Activated T-helper 17 cell treated with anti-CD3 and anti-CD28 coated beads, Interleukin-2, amount 50 U/mL, for 72 hours (primary cell): ENCODE results near the gene CCDC71L. TPM values are rescaled to one million over a fixed set of nuclear protein-coding genes. Genes with fewer than 3 reads are reported as not detected.
"Not testable (repeated sequence)": the region's sequence is repeated elsewhere in the genome, so short reads cannot be mapped to it uniquely, and the experiment has no call there.

Source experiments
- ATAC-seq: fragments of 150-1000 bp; cut with Tn5 transposase; replicated peaks from 2 replicates; pipeline ENCODE4 v1.10.0; 2021; ENCODE audit warnings: mild to moderate bottlenecking, moderate library complexity
- H3K27ac Mint-ChIP-seq: one replicate; pipeline ENCODE4 v1.8.0; 2022; ENCODE audit warnings: mixed read lengths
- H3K27me3 Mint-ChIP-seq: one replicate; pipeline ENCODE4 v1.8.0; 2022; ENCODE audit warnings: mixed read lengths
- H3K36me3 Mint-ChIP-seq: one replicate; pipeline ENCODE4 v1.8.0; 2022; ENCODE audit warnings: low read depth, mild to moderate bottlenecking, mixed read lengths
- H3K4me1 Mint-ChIP-seq: one replicate; pipeline ENCODE4 v1.8.0; 2022; ENCODE audit warnings: mixed read lengths
- H3K4me3 Mint-ChIP-seq: one replicate; pipeline ENCODE4 v1.8.0; 2022; ENCODE audit warnings: mild to moderate bottlenecking, mixed read lengths
- H3K9me3 Mint-ChIP-seq: one replicate; pipeline ENCODE4 v1.8.0; 2022; ENCODE audit warnings: mixed read lengths
- total RNA-seq, 2 donors: library from RNA; stranded (reverse); gene quantifications; one replicate each; pipeline ENCODE4 v1.2.3, GENCODE V29; 2022

The CCDC71L gene
- total RNA-seq: 10 to 100 TPM; 19.4 to 28.5 TPM

- peaks cover 8% of the 10 kb centered on the region for H3K36me3 Mint-ChIP-seq
- H3K9me3 Mint-ChIP-seq: no peaks in the 10 kb centered on the region
- peak; percentile 84 for ATAC-seq
- peaks cover 10% of the 10 kb centered on the region for H3K4me1 Mint-ChIP-seq
- H3K4me3 Mint-ChIP-seq: peak within 1 kb of the TSS; percentile 81
- H3K27ac Mint-ChIP-seq: peak within 1 kb of the TSS; percentile 93
- H3K27me3 Mint-ChIP-seq: no peaks in the 10 kb centered on the region
Observed at GRCh38 chr7:106660862-106661720, at the start of gene CCDC71L. Gene CCDC71L (minus strand): TSS chr7:106661158. CDS start chr7:106660896, 262 bp downstream.

DNA sequence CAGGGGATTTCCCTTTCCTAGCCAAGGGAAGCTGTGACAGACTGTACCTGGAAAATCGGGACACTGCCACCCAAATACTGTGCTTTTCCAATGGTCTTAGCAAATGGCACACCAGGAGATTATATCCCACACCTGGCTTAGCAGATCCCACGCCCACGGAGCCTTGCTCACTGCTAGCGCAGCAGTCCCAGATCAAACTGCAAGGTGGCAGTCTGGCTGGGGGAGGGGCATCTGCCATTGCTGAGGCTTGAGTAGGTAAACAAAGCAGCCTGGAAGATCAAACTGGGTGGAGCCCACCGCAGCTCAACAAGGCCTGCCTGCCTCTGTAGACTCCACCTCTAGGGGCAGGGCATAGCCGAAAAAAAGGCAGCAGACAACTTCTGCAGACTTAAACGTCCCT, 48.6 kb upstream of the CCDC71L start:
- H3K4me1 Mint-ChIP-seq, ATAC-seq, H3K9me3 Mint-ChIP-seq, H3K27ac Mint-ChIP-seq, H3K4me3 Mint-ChIP-seq, H3K27me3 Mint-ChIP-seq, H3K36me3 Mint-ChIP-seq: not testable (repeated sequence)

DNA sequence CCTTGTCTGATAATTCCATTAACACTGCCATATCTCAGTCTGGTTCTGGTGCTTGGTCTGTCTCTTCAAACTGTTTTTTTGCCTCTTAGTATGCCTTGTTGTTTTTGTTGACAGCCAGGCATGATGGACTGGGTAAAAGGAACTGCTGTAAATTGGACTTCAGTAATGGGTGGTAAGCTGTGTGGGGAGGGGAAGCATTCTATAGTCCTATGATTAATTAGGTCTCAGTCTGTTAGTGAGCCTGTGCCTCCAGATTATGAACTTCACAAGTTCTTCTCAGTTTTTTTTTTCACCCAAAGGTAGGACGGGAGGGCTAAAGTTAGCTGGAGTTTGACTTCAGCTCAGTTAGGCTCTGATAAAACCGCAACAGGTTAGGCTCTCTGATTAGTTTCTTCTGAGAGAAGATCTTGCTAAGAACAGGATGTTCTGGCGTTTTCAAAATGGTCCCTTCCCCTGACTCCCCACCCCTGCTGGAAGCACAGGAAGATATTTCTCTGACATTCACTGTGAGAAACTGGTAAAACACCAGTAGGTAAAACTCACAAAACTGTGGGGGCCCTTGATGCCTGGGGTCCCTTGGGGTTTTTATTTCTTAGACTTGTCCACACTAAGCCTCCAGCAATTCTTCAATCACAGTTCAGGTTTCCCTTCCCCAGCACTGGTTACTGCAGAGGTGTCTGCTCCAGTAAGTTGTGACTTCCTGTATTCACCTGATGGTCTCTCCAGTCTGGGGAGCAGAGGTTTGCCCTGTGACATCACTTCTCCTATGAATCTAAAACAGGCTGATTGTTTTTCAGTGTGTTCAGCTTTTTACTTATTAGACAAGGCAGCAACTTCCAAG, 43.3 kb upstream of the CCDC71L start:
- peak; percentile 81 for ATAC-seq

GRCh38 chr7:106693677-106694353, 32.9 kb upstream of the CCDC71L start:
- Mint-ChIP-seq H3K36me3 (no peaks in the 10 kb centered on the region), H3K27me3 (no peaks in the 10 kb centered on the region), H3K27ac (no peak overlapping the region), H3K4me3 (no peak overlapping the region), H3K9me3 (peaks cover 4% of the 10 kb centered on the region), H3K4me1 (no peaks in the 10 kb centered on the region)
- ATAC-seq: peak; percentile 28

More for the DNA sequence above, 43.3 kb upstream of the CCDC71L start:
- H3K4me1 Mint-ChIP-seq: peaks cover 11% of the 10 kb centered on the region
- no peaks in the 10 kb centered on the region for H3K9me3 Mint-ChIP-seq
- no peaks in the 10 kb centered on the region for H3K36me3 Mint-ChIP-seq
- peak overlapping the region; percentile 89 for H3K27ac Mint-ChIP-seq
- H3K27me3 Mint-ChIP-seq: no peaks in the 10 kb centered on the region
- H3K4me3 Mint-ChIP-seq: peak overlapping the region; percentile 50

DNA sequence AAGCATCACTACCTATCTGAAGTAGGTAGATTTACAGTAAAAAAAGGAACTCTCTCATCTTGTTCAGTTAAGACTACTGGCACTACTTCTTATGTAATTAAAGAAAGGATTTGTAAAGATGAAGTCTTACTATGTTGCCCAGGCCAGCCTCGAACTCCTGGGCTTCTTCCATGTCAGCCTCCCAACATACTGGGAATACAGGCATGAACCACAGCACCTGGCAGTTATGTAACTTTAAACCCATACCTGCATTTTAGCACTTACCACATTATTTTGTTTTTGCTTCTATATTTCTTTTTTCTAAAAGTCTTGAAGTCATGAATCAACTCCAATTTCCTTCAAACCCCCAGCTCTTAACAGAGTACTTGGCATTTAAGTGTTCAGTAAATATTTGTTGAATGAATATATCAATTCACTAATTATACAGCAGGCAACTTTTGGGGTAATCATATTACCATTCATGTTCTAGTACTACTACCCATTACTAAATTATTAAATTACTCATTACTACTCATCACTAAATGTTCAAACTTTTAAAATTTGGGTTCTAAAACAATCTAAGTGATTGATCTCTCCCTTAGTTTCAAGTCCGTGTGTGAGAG, 31.6 kb upstream of the CCDC71L start:
- Mint-ChIP-seq H3K27ac (no peak overlapping the region), H3K4me3 (no peak overlapping the region), H3K9me3 (peaks cover 4% of the 10 kb centered on the region), H3K27me3 (no peaks in the 10 kb centered on the region), H3K36me3 (no peaks in the 10 kb centered on the region), H3K4me1 (no peaks in the 10 kb centered on the region)
- no peak for ATAC-seq

DNA sequence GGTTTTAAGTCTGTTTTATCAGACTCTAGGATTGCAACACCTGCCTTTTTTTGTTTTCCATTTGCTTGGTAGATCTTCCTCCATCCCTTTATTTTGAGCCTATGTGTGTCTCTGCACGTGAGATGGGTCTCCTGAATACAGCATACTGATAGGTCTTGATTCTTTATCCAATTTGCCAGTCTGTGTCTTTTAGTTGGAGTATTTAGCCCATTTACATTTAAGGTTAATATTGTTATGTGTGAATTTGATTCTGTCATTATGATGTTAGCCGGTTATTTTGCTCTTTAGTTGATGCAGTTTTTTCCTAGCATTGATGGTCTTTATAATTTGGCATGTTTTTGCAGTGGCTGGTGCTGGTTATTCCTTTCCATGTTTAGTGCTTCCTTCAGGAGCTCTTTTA, 27.2 kb upstream of the CCDC71L start:
- not testable (repeated sequence) for H3K9me3 Mint-ChIP-seq, ATAC-seq, H3K27me3 Mint-ChIP-seq, H3K4me1 Mint-ChIP-seq, H3K27ac Mint-ChIP-seq, H3K36me3 Mint-ChIP-seq, H3K4me3 Mint-ChIP-seq

DNA sequence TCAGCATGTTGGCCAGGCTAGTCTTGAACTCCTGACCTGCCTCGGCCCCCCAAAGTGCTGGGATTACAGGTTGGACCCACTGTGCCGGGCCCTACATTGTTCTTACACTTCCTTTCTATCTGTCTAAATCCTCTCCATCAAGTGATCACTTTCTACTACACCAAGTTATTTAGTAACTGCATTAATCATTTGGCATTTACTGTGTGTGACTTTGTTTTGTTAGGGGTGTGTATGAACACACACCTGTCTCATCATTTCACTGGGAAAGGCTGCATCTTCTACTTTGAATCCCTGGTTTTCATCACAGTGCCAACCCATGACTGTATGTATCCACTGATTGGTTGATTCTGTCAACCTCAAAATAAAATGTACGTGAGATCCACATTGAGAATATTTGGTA, 23.0 kb upstream of the CCDC71L start:
- no peak for ATAC-seq
- Mint-ChIP-seq H3K27me3 (no peaks in the 10 kb centered on the region), H3K4me3 (no peak overlapping the region), H3K36me3 (no peaks in the 10 kb centered on the region), H3K9me3 (peaks cover 2% of the 10 kb centered on the region), H3K4me1 (peaks cover 7% of the 10 kb centered on the region), H3K27ac (no peak overlapping the region)

GRCh38 chr7:106681815-106682495, 21.0 kb upstream of the CCDC71L start:
- ATAC-seq: no peak
- Mint-ChIP-seq H3K27ac (no peak overlapping the region), H3K9me3 (no peaks in the 10 kb centered on the region), H3K27me3 (no peaks in the 10 kb centered on the region), H3K36me3 (no peaks in the 10 kb centered on the region), H3K4me1 (peaks cover 10% of the 10 kb centered on the region), H3K4me3 (no peak overlapping the region)

DNA sequence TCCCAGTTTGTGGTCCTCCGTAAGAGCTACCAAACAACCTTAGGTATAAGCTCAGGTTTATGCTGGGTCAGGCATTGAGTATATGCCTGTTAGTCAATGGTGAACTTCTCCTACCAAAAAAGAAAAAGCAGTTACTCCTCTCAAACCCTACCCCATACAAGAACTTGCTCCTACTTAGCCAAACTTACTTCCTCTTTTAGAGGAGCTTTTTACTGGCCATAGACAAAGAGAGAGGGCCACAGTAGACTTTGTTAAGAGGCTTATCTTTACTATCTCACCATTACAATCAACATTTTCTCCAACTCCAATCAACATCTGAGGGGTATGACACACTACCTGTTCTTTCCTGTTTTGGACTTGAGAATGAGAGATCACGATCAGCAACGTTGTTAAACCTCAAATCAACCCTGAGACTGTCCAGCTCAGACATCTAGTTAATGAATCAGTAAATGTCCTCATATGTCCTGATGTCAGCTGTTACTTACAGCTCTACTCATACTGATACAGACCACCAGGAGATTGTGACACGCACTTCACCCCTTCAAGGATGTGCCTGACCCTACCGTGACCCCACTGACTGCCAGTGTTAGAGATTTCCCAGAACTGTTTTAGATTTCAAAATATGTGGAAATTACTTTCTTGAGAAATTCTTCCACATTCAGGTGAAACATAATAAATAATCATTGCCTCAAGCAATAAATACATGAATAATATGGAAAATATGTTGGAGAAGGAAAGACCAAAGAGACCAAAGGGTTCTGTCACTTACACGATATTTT, 18.4 kb upstream of the CCDC71L start:
- peaks cover 4% of the 10 kb centered on the region for H3K9me3 Mint-ChIP-seq
- H3K4me1 Mint-ChIP-seq: peaks cover 10% of the 10 kb centered on the region
- H3K4me3 Mint-ChIP-seq: peak overlapping the region; percentile 15
- H3K27ac Mint-ChIP-seq: peak overlapping the region; percentile 63
- H3K36me3 Mint-ChIP-seq: no peaks in the 10 kb centered on the region
- H3K27me3 Mint-ChIP-seq: no peaks in the 10 kb centered on the region
- peak; percentile 98 for ATAC-seq

- H3K4me1 Mint-ChIP-seq: peaks cover 10% of the 10 kb centered on the region
- H3K27me3 Mint-ChIP-seq: no peaks in the 10 kb centered on the region
- peak overlapping the region; percentile 15 for H3K4me3 Mint-ChIP-seq
- H3K27ac Mint-ChIP-seq: peak overlapping the region; percentile 63
- H3K9me3 Mint-ChIP-seq: peaks cover 4% of the 10 kb centered on the region
- ATAC-seq: no peak
- no peaks in the 10 kb centered on the region for H3K36me3 Mint-ChIP-seq
Observed at GRCh38 chr7:106678795-106679152, 17.8 kb upstream of the CCDC71L start.

GRCh38 chr7:106676506-106676905, 15.5 kb upstream of the CCDC71L start:
- not testable (repeated sequence) for H3K27ac Mint-ChIP-seq, H3K27me3 Mint-ChIP-seq, H3K4me3 Mint-ChIP-seq, H3K36me3 Mint-ChIP-seq, H3K9me3 Mint-ChIP-seq, ATAC-seq
- H3K4me1 Mint-ChIP-seq: peaks cover 10% of the 10 kb centered on the region

- not testable (repeated sequence) for H3K4me1 Mint-ChIP-seq, ATAC-seq, H3K27me3 Mint-ChIP-seq, H3K9me3 Mint-ChIP-seq, H3K4me3 Mint-ChIP-seq, H3K36me3 Mint-ChIP-seq, H3K27ac Mint-ChIP-seq
Observed at GRCh38 chr7:106673688-106674087, 12.7 kb upstream of the CCDC71L start.

DNA sequence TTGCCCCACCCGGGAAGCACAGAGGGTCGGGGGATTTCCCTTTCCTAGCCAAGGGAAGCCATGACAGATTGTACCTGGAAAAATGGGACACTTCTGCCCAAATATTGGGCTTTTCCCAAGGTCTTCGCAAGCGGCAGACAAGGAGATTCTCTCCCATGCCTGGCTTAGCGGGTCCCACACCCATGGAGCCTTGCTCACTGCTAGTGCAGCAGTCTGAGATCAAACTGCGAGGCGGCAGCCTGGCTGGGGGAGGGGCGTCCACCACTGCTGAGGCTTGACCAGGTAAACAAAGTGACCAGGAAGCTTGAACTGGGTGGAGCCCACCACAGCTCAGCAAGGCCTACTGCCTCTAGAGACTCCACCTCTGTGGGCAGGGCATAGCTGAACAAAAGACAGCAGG, 11.0 kb upstream of the CCDC71L start:
- not testable (repeated sequence) for H3K4me3 Mint-ChIP-seq, H3K36me3 Mint-ChIP-seq, H3K27me3 Mint-ChIP-seq, H3K27ac Mint-ChIP-seq, ATAC-seq, H3K9me3 Mint-ChIP-seq, H3K4me1 Mint-ChIP-seq
